HepG2 (cell line): ENCODE measurements around the gene DAZL. TPM values are rescaled to one million over a fixed set of nuclear protein-coding genes. Genes with fewer than 3 reads are reported as not detected.

ENCODE experiments used
- ATAC-seq: fragments of 200-7000 bp; cut with Tn5 transposase; 3 replicates; pipeline ENCODE4 v1.9.1; 2020; ENCODE audit warnings: mild to moderate bottlenecking, moderate library complexity
- Bru-seq: library from RNA; stranded (reverse); fragments of 400-500 nt; gene quantifications from one replicate; lab custom pipeline; 2021; lab: Mats Ljungman, UMichigan
- BruChase-seq, 2 experiments: library from RNA; stranded (reverse); fragments of 400-500 nt; gene quantifications; one replicate each; lab custom pipeline; 2021; lab: Mats Ljungman, UMichigan
- BruUV-seq: library from RNA; stranded (reverse); fragments of 400-500 nt; replicated peaks from 2 replicates; lab custom pipeline; 2021; lab: Mats Ljungman, UMichigan
- CTCF ChIA-PET: fragments of 300-600 bp; formaldehyde crosslinking; extraction: SDS; loops from one replicate; lab custom pipeline; 2021; ENCODE audit warnings: low total read pairs, inconsistent platforms, low intra/inter-chr PET ratio; lab: Yijun Ruan, JAX
- POLR2A ChIA-PET: fragments of 350-600 bp; sonication (Branson Sonifier 250); formaldehyde crosslinking; loops from one replicate; lab custom pipeline; 2020; ENCODE audit warnings: antibody characterized with exemption, inconsistent platforms; lab: Yijun Ruan, JAX
- DNase-seq: peaks from one replicate; pipeline ENCODE4 v3.0.0-alpha.2; 2015; ENCODE audit warnings: low spot score
- FAIRE-seq: peaks from 3 replicates; lab custom pipeline; 2011; peaks lifted over from hg19 to GRCh38; lab: Jason Lieb, UNC
- H2AFZ ChIP-seq: one replicate; pipeline ENCODE4 v1.6.1; 2011; ENCODE audit warnings: low read length, inconsistent platforms
- H3K27ac ChIP-seq: fragments of 300-600 bp; 3 replicates; pipeline ENCODE4 v1.8.0; 2011; ENCODE audit warnings: mixed run types, mild to moderate bottlenecking, mixed read lengths, low read length, inconsistent platforms; ENCODE audit not compliant: insufficient read depth; ENCODE audit errors: extremely low read length
- H3K27me3 ChIP-seq, 2 experiments: fragments of 200-600 bp in 1 of 2; 2 replicates in 1 of 2; 3 replicates in 1 of 2; pipeline versions ENCODE4 v1.6.0 to v1.8.0; 2011; ENCODE audit warnings: low read length in 2 of 2, mild to moderate bottlenecking in 2 of 2, moderate library complexity in 2 of 2, inconsistent platforms in 1 of 2; ENCODE audit not compliant: insufficient read depth in 2 of 2, control insufficient read depth in 1 of 2
- H3K36me3 ChIP-seq, 2 experiments: fragments of 200-600 bp in 1 of 2; replicated peaks in 1 of 2; 2 replicates in 1 of 2; 3 replicates in 1 of 2; pipeline versions ENCODE4 v1.5.1 to v1.8.0; 2011; ENCODE audit warnings: low read length in 2 of 2, inconsistent platforms in 1 of 2; ENCODE audit not compliant: insufficient read depth in 2 of 2, control insufficient read depth in 1 of 2
- H3K4me1 ChIP-seq: 2 replicates; pipeline ENCODE4 v1.5.1; 2012; ENCODE audit warnings: low read length, inconsistent platforms; ENCODE audit not compliant: insufficient read depth
- H3K4me2 ChIP-seq: 2 replicates; pipeline ENCODE4 v1.6.0; 2011; ENCODE audit warnings: low read depth, low read length, inconsistent platforms
- H3K4me3 ChIP-seq, 3 experiments: fragments of 200-600 bp in 1 of 3; sonication (generic), shearing (Covaris generic) in 1 of 3; replicated peaks in 1 of 3; 2 replicates each; pipeline ENCODE4 v1.5.1; 2011 to 2016; ENCODE audit warnings: low read length in 3 of 3, inconsistent platforms in 2 of 3, low read depth in 2 of 3, mild to moderate bottlenecking in 2 of 3, control low read depth in 1 of 3, mixed read lengths in 1 of 3; ENCODE audit not compliant: insufficient read depth in 1 of 3
- H3K79me2 ChIP-seq: one replicate; pipeline ENCODE4 v1.6.1; 2011; ENCODE audit warnings: low read length, inconsistent platforms; ENCODE audit not compliant: insufficient read depth
- H3K9ac ChIP-seq: 2 replicates; pipeline ENCODE4 v1.6.0; 2011; ENCODE audit warnings: mild to moderate bottlenecking, low read depth, low read length, inconsistent platforms; ENCODE audit not compliant: insufficient read depth
- H3K9me3 ChIP-seq: 2 replicates; pipeline ENCODE4 v1.5.1; 2012; ENCODE audit warnings: mild to moderate bottlenecking, low read length
- H4K20me1 ChIP-seq: 2 replicates; pipeline ENCODE4 v1.6.0; 2011; ENCODE audit warnings: inconsistent platforms, mild to moderate bottlenecking, low read length, moderate library complexity; ENCODE audit not compliant: insufficient read depth
- SMARCC2 ChIP-seq: fragments of 450-650 bp; IDR thresholded peaks from 2 replicates; pipeline ENCODE4 v1.6.1; 2017; ENCODE audit warnings: antibody characterized with exemption, mild to moderate bottlenecking
- SPEN ChIP-seq: sonication (generic); formaldehyde crosslinking; IDR thresholded peaks from 2 replicates; pipeline ENCODE4 v1.5.1; 2020; ENCODE audit warnings: low read depth, mild to moderate bottlenecking, missing genetic modification reagents
- TCF7 ChIP-seq: sonication (generic); IDR thresholded peaks from 2 replicates; pipeline ENCODE4 v1.6.1; 2016; ENCODE audit warnings: antibody characterized with exemption, low read depth
- ZNF274 ChIP-seq: sonication (generic); formaldehyde crosslinking; IDR thresholded peaks from 2 replicates; pipeline ENCODE4 v1.5.1; 2020; ENCODE audit warnings: mild to moderate bottlenecking, missing genetic modification reagents
- whole genome bisulfite sequencing: methylation state at CpG from one replicate; pipeline ENCODE4 v1.1.6; 2017; ENCODE audit warnings: low lambda C conversion rate; 5-methylcytosine and 5-hydroxymethylcytosine counted together
- in situ Hi-C: cut with HindIII; loops from 2 replicates; pipeline ENCODE4 v1.10.0; 2017; ENCODE audit warnings: low pct_unique_long_range_greater_than_20kb; ENCODE audit not compliant: extremely low pct_ligation_motif_present
- intact Hi-C: fragments of 100-400 bp; cut with micrococcal nuclease; formaldehyde crosslinking; loops from one replicate; pipeline ENCODE4 v1.10.0; 2022; ENCODE audit not compliant: unreplicated experiment
- long read RNA-seq, 2 experiments: library from RNA in 1 of 2; library from polyadenylated mRNA in 1 of 2; stranded (forward) in 1 of 2; unstranded in 1 of 2; transcript quantifications; one replicate each; pipeline ENCODE4 v2.0.0, GENCODE V29; 2019 to 2022
- polyA minus RNA-seq, 3 experiments: library from RNA; depleted of rRNA, polyadenylated mRNA; stranded (reverse); fragments of >200 nt; gene quantifications; 2 replicates each; pipeline ENCODE4 v1.2.3, GENCODE V29; 2011; ENCODE audit warnings: low replicate concordance in 1 of 3
- polyA plus RNA-seq, 8 experiments: library from polyadenylated mRNA; depleted of rRNA in 3 of 8; stranded (reverse) in 7 of 8; unstranded in 1 of 8; fragments of >200 nt; fragmentation: Illumina TruSeq in 4 of 8; extraction: Trizol in 4 of 8; gene quantifications; 2 replicates each; pipeline versions ENCODE4 v1.2.1 to v1.2.3, GENCODE V29; 2011 to 2016; ENCODE audit warnings: low read depth in 4 of 8, missing spikeins in 1 of 8, mixed read lengths in 1 of 8; ENCODE audit not compliant: insufficient read depth in 1 of 8
- total RNA-seq, 5 experiments: library from RNA; depleted of rRNA; stranded (reverse); fragments of >200 nt; fragmentation: Illumina TruSeq; extraction: Trizol; gene quantifications; 2 replicates each; pipeline ENCODE4 v1.2.3, GENCODE V29; 2016; ENCODE audit warnings: low read depth in 1 of 5
- TF ChIP-seq, protein P1 (sequence below): sonication (generic); IDR thresholded peaks from 2 replicates; pipeline ENCODE4 v1.6.1; 2016; ENCODE audit warnings: low read depth, borderline replicate concordance

DAZL gene, protein sequence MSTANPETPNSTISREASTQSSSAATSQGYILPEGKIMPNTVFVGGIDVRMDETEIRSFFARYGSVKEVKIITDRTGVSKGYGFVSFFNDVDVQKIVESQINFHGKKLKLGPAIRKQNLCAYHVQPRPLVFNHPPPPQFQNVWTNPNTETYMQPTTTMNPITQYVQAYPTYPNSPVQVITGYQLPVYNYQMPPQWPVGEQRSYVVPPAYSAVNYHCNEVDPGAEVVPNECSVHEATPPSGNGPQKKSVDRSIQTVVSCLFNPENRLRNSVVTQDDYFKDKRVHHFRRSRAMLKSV
- total RNA-seq (2016; rRNA removed; fragmentation: Illumina TruSeq; extraction: Trizol) (not detected in 2 replicates), polyA plus RNA-seq (2011; rRNA removed) (not detected in 2 replicates), polyA minus RNA-seq (2011; rRNA and poly(A)+ RNA removed; ENCODE audit: low replicate concordance) (not detected in 2 replicates), Bru-seq, nascent RNA (not detected), BruChase-seq, experiment 1, labeled RNA remaining after a 6-hour chase (not detected), BruChase-seq, experiment 2, labeled RNA remaining after a 2-hour chase (not detected)
- total RNA-seq (2016; cell fraction: cytosol; rRNA removed; fragmentation: Illumina TruSeq; extraction: Trizol; ENCODE audit: low read depth) = not detected in 2 replicates
- not detected in 2 replicates for total RNA-seq (2016; cell fraction: insoluble cytoplasmic fraction; rRNA removed; fragmentation: Illumina TruSeq; extraction: Trizol)
- not detected in 2 replicates for total RNA-seq (2016; cell fraction: membrane; rRNA removed; fragmentation: Illumina TruSeq; extraction: Trizol)
- not detected in 2 replicates for total RNA-seq (2016; cell fraction: nucleus; rRNA removed; fragmentation: Illumina TruSeq; extraction: Trizol)
- not detected in 2 replicates for polyA plus RNA-seq (2011; cell fraction: cytosol; rRNA removed)
- not detected in 2 replicates for polyA plus RNA-seq (2011; cell fraction: nucleus; rRNA removed)
- not detected in 2 replicates for polyA plus RNA-seq (2012)
- polyA plus RNA-seq (2016; cell fraction: cytosol; fragmentation: Illumina TruSeq; extraction: Trizol; ENCODE audit: low read depth) = not detected in 2 replicates
- not detected in 2 replicates for polyA plus RNA-seq (2016; cell fraction: insoluble cytoplasmic fraction; fragmentation: Illumina TruSeq; extraction: Trizol; ENCODE audit: low read depth)
- not detected in 2 replicates for polyA plus RNA-seq (2016; cell fraction: membrane; fragmentation: Illumina TruSeq; extraction: Trizol; ENCODE audit: low read depth)
- not detected in 2 replicates for polyA plus RNA-seq (2016; cell fraction: nucleus; fragmentation: Illumina TruSeq; extraction: Trizol; ENCODE audit: insufficient read depth, low read depth)
- not detected in 2 replicates for polyA minus RNA-seq (2011; cell fraction: cytosol; rRNA and poly(A)+ RNA removed)
- polyA minus RNA-seq (2011; cell fraction: nucleus; rRNA and poly(A)+ RNA removed) = not detected in 2 replicates
- long read RNA-seq, experiment 1 = 0 reads
- long read RNA-seq, experiment 2 = 0 reads

- BruUV-seq = no TSS peak
- ATAC-seq (no peak), DNase-seq (no peak), FAIRE-seq (no peak)
- no peak within 1 kb of the TSS for H2AFZ ChIP-seq
- ChIA-PET POLR2A (no interaction called here), CTCF (no interaction called here)
- intact Hi-C loops (loop anchor here (5.0 kb wide), 1 partner anchor 1237 kb away; no protein-coding TSS in a partner anchor), in situ Hi-C loops (loop anchor here (5.0 to 25.0 kb wide), 3 partner anchors 432 to 800 kb away; no protein-coding TSS in a partner anchor)
- no peaks in the 10 kb centered on the region for H4K20me1 ChIP-seq
- H3K4me3 ChIP-seq = no peak within 1 kb of the TSS
- H3K36me3 ChIP-seq = no peaks in the 10 kb centered on the region
- no peak within 1 kb of the TSS for H3K27ac ChIP-seq
- no peaks in the 10 kb centered on the region for H3K4me1 ChIP-seq
- no peaks in the 10 kb centered on the region for H3K79me2 ChIP-seq
- no peaks in the 10 kb centered on the region for H3K27me3 ChIP-seq
- no peak within 1 kb of the TSS for H3K4me2 ChIP-seq
- TF ChIP-seq ZNF274 (CRISPR knock-in tag) = no peak
- TF ChIP-seq SMARCC2 = no peak
- TF ChIP-seq, protein P1, sequence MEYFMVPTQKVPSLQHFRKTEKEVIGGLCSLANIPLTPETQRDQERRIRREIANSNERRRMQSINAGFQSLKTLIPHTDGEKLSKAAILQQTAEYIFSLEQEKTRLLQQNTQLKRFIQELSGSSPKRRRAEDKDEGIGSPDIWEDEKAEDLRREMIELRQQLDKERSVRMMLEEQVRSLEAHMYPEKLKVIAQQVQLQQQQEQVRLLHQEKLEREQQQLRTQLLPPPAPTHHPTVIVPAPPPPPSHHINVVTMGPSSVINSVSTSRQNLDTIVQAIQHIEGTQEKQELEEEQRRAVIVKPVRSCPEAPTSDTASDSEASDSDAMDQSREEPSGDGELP = no peak
- TF ChIP-seq TCF7 = no peak
- no peak for TF ChIP-seq SPEN (CRISPR knock-in tag)
- H3K9me3 ChIP-seq = no peaks in the 10 kb centered on the region
- no peak within 1 kb of the TSS for H3K9ac ChIP-seq
- 89% methylated on average over 38 of the region's 63 CpGs for WGBS
Observed at GRCh38 chr3:16604887-16605602, at the start of gene DAZL. DAZL (minus strand) TSS chr3:16605423; CDS start chr3:16605205, 218 bp downstream.
